GM12865 (cell line): Measurements from ENCODE around the gene CLCN7.

Experiments used
- DNase-seq: peaks from one replicate; pipeline ENCODE4 v3.0.0; 2010; ENCODE audit warnings: low read depth
- H3K4me3 ChIP-seq: 2 replicates; pipeline ENCODE4 v1.5.1; 2011; ENCODE audit warnings: mild to moderate bottlenecking, low read depth, low read length, control low read depth
- TF ChIP-seq, protein P1 (sequence below): IDR thresholded peaks from 2 replicates; pipeline ENCODE4 v1.5.1; 2011; ENCODE audit warnings: low read length, control low read depth, low read depth, inconsistent platforms; ENCODE audit not compliant: insufficient read depth; ENCODE audit errors: missing control alignments

Gene CLCN7

GRCh38 chr16:1514507-1514906 lies 39.7 kb upstream of the CLCN7 start:
- H3K4me3 ChIP-seq, result no peak overlapping the region
- DNase-seq, result no peak
- TF ChIP-seq, protein P1, sequence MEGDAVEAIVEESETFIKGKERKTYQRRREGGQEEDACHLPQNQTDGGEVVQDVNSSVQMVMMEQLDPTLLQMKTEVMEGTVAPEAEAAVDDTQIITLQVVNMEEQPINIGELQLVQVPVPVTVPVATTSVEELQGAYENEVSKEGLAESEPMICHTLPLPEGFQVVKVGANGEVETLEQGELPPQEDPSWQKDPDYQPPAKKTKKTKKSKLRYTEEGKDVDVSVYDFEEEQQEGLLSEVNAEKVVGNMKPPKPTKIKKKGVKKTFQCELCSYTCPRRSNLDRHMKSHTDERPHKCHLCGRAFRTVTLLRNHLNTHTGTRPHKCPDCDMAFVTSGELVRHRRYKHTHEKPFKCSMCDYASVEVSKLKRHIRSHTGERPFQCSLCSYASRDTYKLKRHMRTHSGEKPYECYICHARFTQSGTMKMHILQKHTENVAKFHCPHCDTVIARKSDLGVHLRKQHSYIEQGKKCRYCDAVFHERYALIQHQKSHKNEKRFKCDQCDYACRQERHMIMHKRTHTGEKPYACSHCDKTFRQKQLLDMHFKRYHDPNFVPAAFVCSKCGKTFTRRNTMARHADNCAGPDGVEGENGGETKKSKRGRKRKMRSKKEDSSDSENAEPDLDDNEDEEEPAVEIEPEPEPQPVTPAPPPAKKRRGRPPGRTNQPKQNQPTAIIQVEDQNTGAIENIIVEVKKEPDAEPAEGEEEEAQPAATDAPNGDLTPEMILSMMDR, result no peak

- DNase-seq, result no peak
- no peak overlapping the region for H3K4me3 ChIP-seq
- TF ChIP-seq, protein P1, result no peak
Observed at GRCh38 chr16:1512774-1513173, 37.9 kb upstream of the CLCN7 start.

GRCh38 chr16:1511662-1512569 lies 37.1 kb upstream of the CLCN7 start:
- TF ChIP-seq, protein P1, result no peak
- no peak overlapping the region for H3K4me3 ChIP-seq
- no peak for DNase-seq

GRCh38 chr16:1510941-1511351 lies 36.1 kb upstream of the CLCN7 start:
- H3K4me3 ChIP-seq, result no peak overlapping the region
- TF ChIP-seq, protein P1, result no peak
- no peak for DNase-seq

DNA sequence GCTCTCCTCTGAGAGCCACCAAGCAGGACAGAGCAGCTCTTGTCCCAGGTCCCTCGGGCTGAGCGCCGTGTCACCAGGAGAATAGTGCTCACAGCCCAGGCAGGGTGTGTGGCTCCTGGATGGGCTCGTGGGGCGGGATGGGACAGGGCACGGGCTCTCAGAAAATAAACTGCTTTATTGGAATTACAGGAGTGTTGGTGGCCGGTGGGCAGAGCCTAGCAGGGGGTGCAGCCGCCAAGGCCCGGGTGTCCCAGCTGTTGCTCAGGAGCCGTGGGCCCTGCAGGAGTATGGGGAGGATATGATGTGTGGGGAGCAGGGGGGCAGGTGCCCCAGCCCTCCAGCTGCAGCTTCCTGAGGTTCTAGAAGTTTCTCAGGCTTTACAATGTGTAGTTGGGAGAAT lies 35.4 kb upstream of the CLCN7 start:
- TF ChIP-seq, protein P1, result no peak
- DNase-seq, result no peak
- no peak overlapping the region for H3K4me3 ChIP-seq

GRCh38 chr16:1509307-1510221 lies 34.7 kb upstream of the CLCN7 start:
- TF ChIP-seq, protein P1, result no peak
- no peak for DNase-seq
- H3K4me3 ChIP-seq, result no peak overlapping the region
